AML-193 (cell line): ENCODE measurements around the gene ZGRF1.
"Not testable (repeated sequence)": the region's sequence is repeated elsewhere in the genome, so short reads cannot be mapped to it uniquely, and the experiment has no call there.

ENCODE experiments used
- DNase-seq, 2 experiments: peaks; one replicate each; lab custom pipeline; 2025; lab: John Stamatoyannopoulos, UW

ZGRF1 gene

DNA sequence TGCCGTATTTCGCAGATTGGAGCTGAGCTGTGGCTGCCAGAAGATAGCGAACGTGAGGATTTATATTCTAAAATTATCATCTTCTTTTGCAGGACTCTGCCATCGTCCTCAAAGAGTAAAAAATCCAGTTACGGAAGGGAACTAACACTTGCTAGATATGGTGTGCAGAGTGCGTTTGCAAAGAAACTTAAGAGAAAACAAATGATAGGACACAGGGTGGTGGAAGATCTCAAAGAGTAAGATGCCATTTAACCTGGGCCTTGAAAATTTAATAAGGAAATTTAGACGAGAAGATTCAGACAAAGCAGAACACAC lies 800 bp upstream of the ZGRF1 start:
- DNase-seq, result no peak

DNA sequence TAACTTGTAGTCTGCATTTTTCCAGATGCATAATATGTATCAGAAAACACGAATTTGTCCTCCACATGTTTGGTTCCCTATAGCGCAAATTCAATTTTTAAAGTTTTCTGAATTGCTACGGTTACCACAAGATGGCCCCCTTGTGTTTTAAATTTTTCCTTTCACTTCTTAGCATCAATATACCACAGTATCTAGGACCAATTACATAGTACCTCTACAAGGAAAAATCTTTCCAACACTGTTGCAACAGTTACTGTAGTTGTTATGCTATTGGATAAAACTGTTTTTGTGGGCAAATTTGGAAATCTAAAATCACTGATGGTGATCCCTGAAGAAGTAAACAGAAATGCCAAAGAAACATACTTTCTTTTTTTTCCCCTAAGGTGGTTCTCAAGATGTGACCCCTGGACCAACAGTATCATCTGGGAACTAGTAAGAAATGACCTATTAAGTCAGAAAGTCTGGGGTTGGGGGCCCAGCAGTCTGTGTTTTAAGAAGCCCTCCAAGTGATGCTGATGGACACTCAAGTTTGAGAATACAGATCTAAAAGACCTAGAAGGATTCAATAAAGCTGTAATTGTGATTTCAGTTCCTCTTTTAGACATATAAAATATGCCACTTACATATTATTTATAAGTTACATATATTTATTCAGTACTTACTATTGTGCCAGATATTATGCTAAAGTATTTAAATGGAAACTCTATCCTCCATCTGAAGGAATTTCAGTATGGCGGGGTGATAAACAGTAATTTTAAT lies 3.1 kb downstream of the ZGRF1 start:
- DNase-seq, result peak; percentile 34 to 55

- no peak for DNase-seq
These were observed 10.5 kb downstream of the ZGRF1 start for GRCh38 chr4:112626228-112626627.

DNA sequence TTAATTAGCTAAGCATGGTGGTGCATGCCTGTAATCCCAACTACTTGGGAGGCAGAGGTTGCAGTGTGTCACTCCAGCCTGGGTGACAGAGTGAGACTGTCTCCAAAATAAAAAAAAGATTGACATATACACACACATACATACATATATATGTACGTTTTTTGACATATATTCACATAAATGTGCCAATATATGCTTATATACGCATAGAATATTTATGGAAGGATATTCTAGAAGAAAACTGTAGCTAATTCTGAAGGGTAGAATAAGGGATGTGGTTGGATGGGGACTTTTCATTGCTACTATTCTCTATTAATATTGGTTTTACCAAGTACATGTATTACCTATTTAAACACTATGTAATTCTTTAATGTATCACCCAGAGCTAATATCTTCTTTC lies 19.7 kb downstream of the ZGRF1 start:
- DNase-seq, result no peak

DNA sequence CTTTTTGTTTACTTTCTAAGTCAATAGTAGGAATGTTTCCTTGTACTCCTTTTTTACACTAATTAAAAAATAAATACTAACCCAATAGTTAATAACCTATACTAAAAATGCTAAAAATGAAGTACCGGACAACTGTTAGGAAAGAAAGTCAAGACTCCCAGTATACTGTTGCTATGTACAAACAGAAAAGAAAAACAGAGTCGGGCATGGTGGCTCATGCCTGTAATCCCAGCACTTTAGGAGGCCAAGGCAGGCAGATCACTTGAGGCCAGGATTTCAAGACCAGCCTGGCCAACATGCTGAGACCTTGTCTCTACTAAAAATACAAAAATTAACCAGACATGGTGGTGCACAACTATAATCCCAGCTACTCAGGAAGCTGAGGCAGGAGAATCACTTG lies 23.9 kb downstream of the ZGRF1 start:
- not testable (repeated sequence) for DNase-seq

DNA sequence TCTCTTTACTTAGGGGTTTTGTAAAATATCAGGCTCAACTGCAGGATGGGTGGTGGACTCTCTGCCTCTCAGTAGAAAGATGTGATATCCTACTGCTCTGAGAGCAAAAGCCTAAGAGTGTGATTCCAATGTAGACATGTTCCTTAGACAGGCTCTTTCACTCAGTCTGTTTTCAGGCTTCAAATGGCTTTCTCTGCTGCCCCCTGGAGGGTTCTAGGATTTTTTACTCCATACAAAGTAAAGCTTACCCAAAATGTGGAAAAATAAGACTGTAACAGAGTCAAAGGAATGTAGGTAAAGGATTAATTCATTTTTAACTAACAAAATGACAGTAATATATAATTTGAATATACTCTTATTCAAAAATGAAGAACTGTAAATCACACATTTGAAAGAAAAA lies 32.1 kb downstream of the ZGRF1 start:
- peak; percentile 34 to 39 for DNase-seq

DNA sequence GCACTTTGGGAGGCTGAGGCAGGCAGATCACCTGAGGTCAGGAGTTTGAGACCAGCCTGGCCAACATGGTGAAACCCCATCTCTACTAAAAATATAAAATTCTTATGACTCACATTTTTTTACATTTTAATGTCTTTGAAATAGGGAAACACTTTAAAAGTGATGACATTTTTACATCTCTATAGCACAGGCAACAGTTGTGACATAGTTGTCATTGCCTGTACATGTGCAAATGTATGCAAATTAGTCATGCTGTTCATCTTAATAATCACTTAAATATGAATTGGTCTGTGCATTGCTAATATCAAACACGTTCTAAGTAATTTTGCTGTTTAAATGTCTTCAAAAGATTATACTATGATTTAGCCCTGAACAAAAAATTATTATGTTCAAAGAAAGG lies 41.7 kb downstream of the ZGRF1 start:
- no peak for DNase-seq

DNA sequence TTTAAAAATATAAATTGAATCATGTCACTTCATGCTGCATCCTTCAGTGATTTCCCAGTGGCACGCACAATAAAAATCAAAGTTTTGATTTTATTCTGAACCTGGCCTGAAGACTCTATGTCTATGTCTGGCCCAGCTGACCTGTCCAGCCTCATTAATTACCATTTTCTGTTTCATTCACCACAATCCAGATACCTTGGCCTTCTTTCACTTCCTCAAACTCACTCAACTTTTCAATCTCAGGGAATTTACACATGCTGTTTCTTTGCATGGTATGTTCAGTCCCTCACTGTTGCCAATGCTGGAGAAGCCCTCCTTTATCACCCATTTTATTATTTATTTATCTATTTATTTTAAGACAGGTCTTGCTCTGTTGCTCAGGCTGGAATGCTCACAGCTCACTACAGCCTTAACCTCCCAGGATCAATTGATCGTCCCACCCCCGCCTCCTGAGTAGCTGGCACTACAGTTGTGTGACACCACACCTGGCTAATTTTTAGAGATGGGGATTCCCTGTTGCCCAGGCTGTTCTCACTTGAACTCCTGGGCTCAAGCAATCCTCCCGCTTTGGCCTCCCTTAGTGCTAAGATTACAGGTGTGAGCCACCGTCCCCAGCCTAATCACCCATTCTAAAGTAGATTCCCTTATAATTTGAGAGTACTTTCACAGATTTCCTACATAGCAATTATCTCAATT lies 43.1 kb downstream of the ZGRF1 start:
- no peak for DNase-seq

GRCh38 chr4:112592717-112593116 lies 44.0 kb downstream of the ZGRF1 start:
- no peak for DNase-seq

DNA sequence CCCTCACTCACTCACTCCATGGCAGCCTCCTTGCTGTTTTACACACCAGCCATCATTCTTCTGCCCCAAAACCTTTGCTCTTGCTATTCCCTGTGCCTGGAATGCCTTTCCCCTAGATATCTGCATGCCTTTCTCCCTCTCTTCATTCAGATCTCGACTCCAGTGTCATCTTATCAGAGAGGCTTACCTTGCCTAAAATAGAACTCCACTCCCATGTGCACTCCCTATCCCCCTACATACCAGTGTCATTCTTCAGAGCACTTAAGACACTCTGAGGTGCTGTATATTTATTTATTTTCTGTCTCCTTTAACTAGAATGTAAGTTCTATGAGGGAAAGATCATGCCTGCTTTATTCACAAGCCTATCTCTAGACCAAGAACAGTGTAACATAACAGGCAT lies 45.1 kb downstream of the ZGRF1 start:
- no peak for DNase-seq

- DNase-seq, result no peak
These were observed 47.5 kb downstream of the ZGRF1 start for GRCh38 chr4:112589206-112589605.

DNA sequence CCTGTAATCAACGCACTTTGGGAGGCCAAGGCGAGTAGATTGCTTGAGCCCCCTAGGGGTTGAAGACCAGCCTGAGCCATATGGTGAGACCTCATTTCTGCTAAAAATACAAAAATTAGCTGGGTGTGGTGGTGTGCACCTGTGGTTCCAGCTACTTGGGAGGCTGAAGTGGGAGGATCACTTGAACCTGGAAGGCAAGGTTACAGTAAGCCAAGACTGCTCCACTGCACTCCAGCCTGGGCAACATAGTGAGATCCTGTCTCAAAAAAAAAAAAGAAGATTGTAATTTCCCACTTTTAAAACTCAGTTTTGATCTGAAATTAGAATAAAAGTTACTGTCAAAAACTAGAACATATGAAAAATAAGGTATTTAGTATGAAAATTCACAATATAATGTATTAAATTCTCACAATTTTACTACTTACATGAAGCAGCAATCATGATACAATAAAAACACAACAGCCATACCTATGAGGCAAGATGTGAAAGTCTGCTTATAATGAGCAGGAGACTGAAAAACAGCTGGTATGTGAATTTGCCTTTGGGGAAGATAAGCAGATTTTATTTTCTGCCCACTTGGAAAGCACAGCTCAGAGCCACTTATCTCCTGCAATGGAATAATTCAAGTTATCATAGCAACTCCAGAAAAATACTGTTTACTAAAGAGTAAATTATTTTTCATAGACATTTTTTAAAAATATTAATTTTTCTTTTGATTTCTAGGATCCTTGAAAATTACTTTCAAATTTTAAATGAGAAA lies 50.6 kb downstream of the ZGRF1 start:
- no peak for DNase-seq

GRCh38 chr4:112567536-112567935 lies 69.2 kb downstream of the ZGRF1 start:
- DNase-seq, result no peak

DNA sequence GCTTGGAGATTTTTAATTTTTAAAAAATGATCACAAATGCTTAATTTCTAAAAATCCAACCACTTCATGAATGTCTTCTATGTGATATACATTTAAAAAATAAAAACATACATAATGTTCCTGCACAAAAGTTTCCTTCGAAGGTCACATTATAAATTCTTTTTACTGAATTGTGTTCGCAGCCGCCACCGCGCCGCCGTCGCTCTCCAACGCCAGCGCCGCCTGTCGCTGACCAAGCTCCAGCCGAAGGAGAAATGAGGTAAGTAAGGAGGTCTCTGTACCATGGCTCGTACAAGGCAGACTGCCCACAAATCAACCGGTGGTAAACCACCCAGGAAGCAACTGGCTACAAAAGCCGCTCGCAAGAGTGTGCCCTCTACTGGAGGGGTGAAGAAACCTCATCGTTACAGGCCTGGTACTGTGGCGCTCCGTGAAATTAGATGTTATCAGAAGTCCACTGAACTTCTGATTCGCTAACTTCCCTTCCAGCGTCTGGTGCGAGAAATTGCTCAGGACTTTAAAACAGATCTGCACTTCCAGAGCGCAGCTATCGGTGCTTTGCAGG lies 71.9 kb downstream of the ZGRF1 start:
- no peak for DNase-seq

- DNase-seq, result no peak
These were observed 73.1 kb downstream of the ZGRF1 start for GRCh38 chr4:112563431-112564200.

DNA sequence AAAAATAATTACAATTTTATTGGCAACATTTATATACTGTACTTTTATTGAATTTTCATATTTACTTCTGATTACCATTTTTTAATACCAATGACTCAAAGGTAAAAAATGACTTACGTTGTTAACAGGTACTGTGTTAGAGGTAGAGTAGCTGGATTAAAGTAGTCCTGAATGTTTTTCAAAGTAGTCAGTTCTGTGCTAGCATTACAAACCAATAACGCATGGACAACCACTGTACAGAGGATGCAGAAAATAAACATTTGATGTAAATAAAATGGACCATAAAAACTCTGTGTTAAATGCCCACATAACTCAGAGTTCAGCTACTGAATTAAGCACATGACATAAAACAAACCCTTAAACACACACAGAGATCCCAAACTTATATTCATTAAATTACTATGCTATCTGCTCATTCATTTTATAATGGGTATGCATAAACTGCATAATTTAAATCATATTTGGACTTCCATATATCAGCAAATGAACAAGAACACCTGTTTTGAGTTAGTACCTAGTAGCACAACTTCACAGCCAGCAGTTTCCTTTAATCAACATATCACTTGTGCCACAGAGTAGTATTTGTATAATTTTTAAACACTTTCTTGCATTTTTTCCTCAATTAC lies 74.3 kb downstream of the ZGRF1 start:
- no peak for DNase-seq

DNA sequence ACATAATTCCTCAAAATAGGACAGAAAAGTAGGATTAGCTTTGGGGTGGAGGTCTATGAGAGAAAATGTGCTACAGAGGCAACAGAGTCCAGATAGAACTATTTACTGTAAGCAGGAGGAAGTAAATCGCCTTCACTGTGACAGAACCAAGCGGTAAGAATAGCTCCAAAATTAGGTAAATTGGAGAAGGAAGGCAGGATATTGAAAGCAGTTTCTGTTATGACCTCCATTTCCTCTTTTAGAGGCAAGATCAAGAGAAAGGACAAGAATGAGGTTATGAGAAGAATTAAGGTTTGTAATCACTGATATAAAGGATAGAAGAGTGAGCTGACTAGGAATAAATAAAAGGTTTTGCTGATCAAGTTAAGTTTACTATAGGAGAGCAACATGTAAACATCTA lies 76.6 kb downstream of the ZGRF1 start:
- peak in 1 of 2 experiments; percentile 8 for DNase-seq

DNA sequence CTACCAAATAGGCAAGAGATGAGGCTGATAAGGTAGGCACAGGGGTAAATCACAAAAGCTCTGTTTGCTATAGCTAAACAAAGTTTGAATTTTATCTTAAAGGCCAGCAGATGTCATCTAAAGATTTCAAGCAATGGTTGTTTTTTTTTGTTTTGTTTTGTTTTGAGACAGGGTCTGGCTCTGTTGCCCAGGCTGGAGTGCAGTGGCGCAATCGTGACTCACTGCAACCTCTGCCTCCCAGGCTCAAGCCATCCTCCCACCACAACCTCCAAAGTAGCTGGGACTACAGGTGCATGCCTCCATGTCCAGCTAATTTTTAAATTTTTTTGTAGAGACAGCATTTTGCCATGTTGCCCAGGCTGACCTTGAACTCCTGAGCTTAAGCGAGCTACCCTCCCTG lies 77.7 kb downstream of the ZGRF1 start:
- no peak for DNase-seq

- DNase-seq, result no peak
These were observed 78.9 kb downstream of the ZGRF1 start for GRCh38 chr4:112557676-112558411.

GRCh38 chr4:112554271-112554670 lies 82.4 kb downstream of the ZGRF1 start:
- not testable (repeated sequence) for DNase-seq

DNA sequence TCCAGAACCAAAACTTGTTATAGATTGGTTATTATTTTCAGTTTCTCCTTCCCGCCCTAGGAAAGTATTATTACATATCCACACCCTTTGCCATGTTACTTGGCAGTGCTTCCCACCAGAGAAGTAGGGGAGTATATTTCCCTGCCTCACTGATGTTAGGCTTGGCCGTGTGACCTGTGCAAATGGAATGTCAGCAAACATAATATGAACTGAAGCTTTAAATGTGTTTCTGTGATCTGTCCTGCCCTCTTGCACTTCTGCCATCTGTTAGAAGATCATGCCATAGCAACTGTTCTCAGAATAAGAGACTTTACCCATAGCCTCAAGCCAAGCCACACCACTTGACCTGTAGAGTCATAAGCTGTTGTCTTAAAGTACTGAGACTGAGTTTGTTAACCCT lies 84.0 kb downstream of the ZGRF1 start:
- DNase-seq, result no peak
